Effector memory CD4-positive, alpha-beta T cell (primary cell): ENCODE results near the gene FNDC4.

Source experiments
- DNase-seq, 3 donors: peaks; one replicate each; pipeline ENCODE4 v3.0.0-alpha.2; 2020
- H3K27ac ChIP-seq: 2 replicates; pipeline ENCODE4 v1.7.0; 2013; ENCODE audit warnings: mild to moderate bottlenecking, low read length, moderate library complexity; ENCODE audit not compliant: insufficient read depth, poor library complexity, severe bottlenecking
- H3K27me3 ChIP-seq: replicated peaks from 2 replicates; pipeline ENCODE4 v1.7.0; 2013; ENCODE audit warnings: mild to moderate bottlenecking, low read length; ENCODE audit not compliant: insufficient read depth, control insufficient read depth, poor library complexity, severe bottlenecking
- H3K36me3 ChIP-seq: 2 replicates; pipeline ENCODE4 v1.7.0; 2013; ENCODE audit warnings: mild to moderate bottlenecking, low read length, moderate library complexity; ENCODE audit not compliant: control insufficient read depth, insufficient read depth
- H3K4me1 ChIP-seq: 2 replicates; pipeline ENCODE4 v1.7.0; 2013; ENCODE audit warnings: low read length, mild to moderate bottlenecking; ENCODE audit not compliant: control insufficient read depth, insufficient read depth, poor library complexity, severe bottlenecking
- H3K4me3 ChIP-seq: 2 replicates; pipeline ENCODE4 v1.7.0; 2013; ENCODE audit warnings: low read length, low read depth, mild to moderate bottlenecking; ENCODE audit not compliant: insufficient read depth, poor library complexity, severe bottlenecking
- H3K9me3 ChIP-seq: 2 replicates; pipeline ENCODE4 v1.7.0; 2013; ENCODE audit warnings: mild to moderate bottlenecking, low read length, moderate library complexity; ENCODE audit not compliant: control insufficient read depth

Gene FNDC4

DNA sequence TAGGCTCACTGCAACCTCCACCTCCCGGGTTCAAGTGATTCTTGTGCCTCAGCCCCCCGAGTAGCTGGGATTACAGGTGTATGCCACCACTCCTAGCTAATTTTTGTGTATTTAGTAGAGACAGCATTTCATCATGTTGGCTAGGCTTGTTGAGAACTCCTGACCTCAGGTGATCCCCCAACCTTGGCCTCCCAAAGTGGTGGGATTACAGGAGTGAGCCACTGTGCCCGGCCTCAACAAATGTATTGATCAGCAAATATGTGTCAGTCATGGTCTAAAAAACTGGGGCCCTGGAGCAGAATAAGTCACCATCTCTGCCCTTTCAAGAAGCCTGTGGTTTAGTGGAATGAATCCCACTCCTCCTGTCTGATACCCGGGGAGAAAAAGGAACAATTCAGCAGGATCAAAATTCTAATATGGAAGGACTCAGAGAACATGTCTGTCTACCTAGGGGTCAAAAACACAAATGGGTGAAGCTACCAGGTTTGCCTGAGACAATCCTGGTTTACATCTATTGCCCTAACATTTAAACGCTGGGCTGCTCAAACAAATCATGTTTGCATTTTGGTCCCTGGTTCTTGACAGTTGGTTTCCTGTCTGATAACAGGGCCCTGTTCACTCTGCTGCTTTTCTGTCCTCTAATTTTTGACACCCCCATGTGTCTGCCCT, 23.2 kb upstream of the FNDC4 start:
- H3K9me3 ChIP-seq: no peaks in the 10 kb centered on the region
- no peak overlapping the region for H3K4me3 ChIP-seq
- H3K36me3 ChIP-seq: no peaks in the 10 kb centered on the region
- no peak overlapping the region for H3K27ac ChIP-seq
- peaks cover 3% of the 10 kb centered on the region for H3K27me3 ChIP-seq
- no peak for DNase-seq
- H3K4me1 ChIP-seq: no peaks in the 10 kb centered on the region

DNA sequence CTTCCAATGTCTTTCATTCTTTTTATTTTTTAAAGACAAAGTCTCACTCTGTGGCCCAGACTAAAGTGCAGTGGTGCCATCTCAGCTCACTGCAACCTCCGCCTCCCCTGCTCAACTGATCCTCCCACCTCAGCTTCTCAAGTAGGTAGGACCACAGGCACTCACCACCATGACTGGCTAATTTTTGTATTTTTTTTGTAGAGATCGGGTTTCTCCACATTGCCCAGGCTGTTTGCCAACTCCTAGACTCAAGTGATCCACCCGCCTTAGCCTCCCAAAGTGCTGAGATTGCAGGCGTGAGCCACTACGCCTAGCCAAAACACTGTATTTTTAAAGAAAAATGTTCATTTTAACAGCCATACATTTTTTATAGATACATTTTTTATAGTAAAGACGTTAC, 14.3 kb upstream of the FNDC4 start:
- Histone ChIP-seq H3K4me1 (no peaks in the 10 kb centered on the region), H3K27me3 (no peaks in the 10 kb centered on the region), H3K9me3 (no peaks in the 10 kb centered on the region), H3K36me3 (no peaks in the 10 kb centered on the region), H3K4me3 (no peak overlapping the region), H3K27ac (no peak overlapping the region)
- DNase-seq: no peak

DNA sequence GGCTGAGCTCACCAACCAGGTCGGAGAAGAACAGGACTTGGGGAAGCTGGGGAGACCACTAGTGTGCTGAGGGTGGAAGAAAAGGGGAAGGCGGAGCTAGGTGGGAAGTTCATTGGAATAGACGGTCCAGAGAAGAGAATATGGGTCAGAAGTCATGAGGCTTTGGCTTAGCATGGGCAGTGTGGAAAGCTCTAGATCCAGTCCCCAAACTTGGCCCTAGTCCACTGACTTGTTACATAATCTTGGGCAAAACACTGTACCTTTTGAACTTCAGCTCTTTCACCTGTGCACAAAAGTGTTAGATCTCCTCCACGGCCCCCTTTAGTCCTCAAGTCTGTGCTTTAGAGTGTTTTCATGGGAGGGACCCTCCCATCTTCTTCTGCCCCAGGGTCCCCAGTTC, 12.3 kb upstream of the FNDC4 start:
- H3K4me1 ChIP-seq: no peaks in the 10 kb centered on the region
- no peak for DNase-seq

DNA sequence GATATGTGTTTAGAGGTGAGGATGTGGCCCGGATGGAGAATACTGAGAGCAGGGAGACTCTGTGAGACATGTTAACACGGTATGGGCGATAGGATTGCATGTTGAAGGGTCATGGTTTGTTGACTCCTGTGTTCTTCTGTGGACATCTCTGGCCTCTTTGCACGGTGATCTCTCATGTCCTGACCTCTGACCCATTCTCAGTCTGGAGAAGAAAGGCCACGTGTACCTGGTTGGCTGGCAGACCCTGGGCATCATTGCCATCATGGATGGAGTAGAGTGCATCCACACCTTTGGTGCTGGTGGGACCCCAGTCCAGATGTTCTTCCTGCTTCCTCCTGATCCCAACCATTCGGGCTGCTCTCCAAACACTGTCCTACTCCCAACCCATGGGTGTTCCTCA, 11.6 kb upstream of the FNDC4 start:
- H3K4me1 ChIP-seq: no peaks in the 10 kb centered on the region
- no peaks in the 10 kb centered on the region for H3K9me3 ChIP-seq
- no peak overlapping the region for H3K27ac ChIP-seq

More for the DNA sequence above, 12.3 kb upstream of the FNDC4 start:
- Histone ChIP-seq H3K36me3 (no peaks in the 10 kb centered on the region), H3K27me3 (no peaks in the 10 kb centered on the region), H3K4me3 (no peak overlapping the region), H3K9me3 (no peaks in the 10 kb centered on the region), H3K27ac (no peak overlapping the region)

DNA sequence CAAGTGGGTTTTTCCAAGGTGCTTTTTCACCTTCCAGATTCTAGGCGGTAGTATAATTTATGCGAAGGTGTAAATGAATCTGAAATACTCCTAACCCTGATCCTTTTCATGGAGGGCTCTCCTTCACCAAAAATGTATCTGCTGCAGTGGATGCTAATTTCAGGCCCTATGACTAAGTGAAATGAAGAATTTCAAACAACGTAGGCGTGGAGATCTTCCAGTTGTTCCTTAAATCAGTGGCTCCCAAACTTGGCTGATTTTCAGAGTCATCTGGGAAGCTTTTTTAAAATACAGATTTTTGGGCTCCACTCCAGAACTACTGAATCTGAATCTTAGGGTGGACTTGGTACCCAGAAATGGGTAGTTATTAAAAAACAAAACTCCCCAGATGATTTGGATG, 7.1 kb upstream of the FNDC4 start:
- DNase-seq: no peak
- Histone ChIP-seq H3K27me3 (peaks cover 3% of the 10 kb centered on the region), H3K27ac (no peak overlapping the region), H3K9me3 (no peaks in the 10 kb centered on the region), H3K4me3 (no peak overlapping the region), H3K36me3 (no peaks in the 10 kb centered on the region), H3K4me1 (no peaks in the 10 kb centered on the region)

More for the DNA sequence above, 11.6 kb upstream of the FNDC4 start:
- DNase-seq: no peak
- no peaks in the 10 kb centered on the region for H3K27me3 ChIP-seq
- no peaks in the 10 kb centered on the region for H3K36me3 ChIP-seq
- no peak overlapping the region for H3K4me3 ChIP-seq

DNA sequence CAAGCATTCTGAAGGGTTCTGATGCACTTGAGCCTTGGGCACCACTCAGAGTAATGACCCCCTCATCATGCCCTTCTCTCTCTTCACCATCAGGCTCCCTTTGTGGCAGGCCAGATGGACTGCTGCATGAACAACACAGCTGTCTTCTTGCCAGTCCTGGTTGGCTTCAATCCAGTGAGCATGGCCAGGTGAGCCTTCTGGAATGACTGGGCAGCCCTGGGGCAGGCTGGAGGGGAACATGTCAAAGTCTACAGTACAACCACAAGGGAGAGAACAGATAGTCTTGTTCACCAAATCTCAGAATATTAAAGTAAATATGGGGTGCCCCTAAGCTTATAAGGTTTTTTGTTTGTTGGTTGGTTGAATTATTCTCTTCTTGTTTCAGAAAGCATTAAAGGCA, 6.0 kb upstream of the FNDC4 start:
- H3K36me3 ChIP-seq: no peaks in the 10 kb centered on the region
- no peak for DNase-seq
- no peak overlapping the region for H3K4me3 ChIP-seq
- H3K4me1 ChIP-seq: no peaks in the 10 kb centered on the region
- no peaks in the 10 kb centered on the region for H3K9me3 ChIP-seq
- peaks cover 8% of the 10 kb centered on the region for H3K27me3 ChIP-seq
- no peak overlapping the region for H3K27ac ChIP-seq

DNA sequence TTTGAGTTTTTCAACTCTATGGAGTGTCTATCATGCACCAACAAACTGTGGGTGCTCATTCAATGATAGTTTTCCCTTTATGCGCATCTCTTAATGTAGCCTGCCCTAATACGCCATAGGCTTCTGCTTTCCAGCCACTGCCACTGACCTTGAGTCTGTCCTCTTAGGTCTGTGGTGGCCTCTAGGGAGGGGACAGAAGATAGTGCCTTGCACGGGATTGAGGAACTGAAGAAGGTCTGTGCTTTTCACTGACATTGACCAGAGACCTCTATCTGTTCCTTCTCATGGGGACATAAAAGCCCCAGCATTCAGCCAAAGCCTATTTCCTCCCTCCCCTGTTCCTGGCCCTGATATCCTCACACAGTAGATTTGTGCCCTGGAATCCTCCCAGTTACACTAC, 4.0 kb upstream of the FNDC4 start:
- Histone ChIP-seq H3K36me3 (no peaks in the 10 kb centered on the region), H3K4me3 (no peak overlapping the region), H3K9me3 (no peaks in the 10 kb centered on the region), H3K27me3 (peaks cover 27% of the 10 kb centered on the region), H3K4me1 (peaks cover 12% of the 10 kb centered on the region), H3K27ac (no peak overlapping the region)
- DNase-seq: no peak

DNA sequence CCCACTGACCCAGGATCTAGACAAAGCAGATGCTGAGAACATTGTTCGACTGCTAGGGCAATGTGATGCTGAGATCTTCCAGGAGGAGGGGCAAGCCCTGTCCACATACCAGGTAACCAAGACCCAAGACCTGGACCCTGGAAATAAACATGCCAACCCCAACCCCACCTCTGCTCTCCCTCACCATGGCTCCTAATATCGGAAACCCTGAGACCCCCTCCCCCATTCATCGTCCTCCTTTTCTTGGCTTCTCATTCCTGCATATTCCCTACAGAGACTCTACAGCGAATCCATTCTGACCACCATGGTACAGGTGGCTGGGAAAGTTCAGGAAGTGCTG, 2.3 kb upstream of the FNDC4 start:
- peaks cover 12% of the 10 kb centered on the region for H3K4me1 ChIP-seq
- no peak overlapping the region for H3K4me3 ChIP-seq
- peaks cover 31% of the 10 kb centered on the region for H3K27me3 ChIP-seq
- no peaks in the 10 kb centered on the region for H3K9me3 ChIP-seq
- DNase-seq: no peak
- no peaks in the 10 kb centered on the region for H3K36me3 ChIP-seq
- no peak overlapping the region for H3K27ac ChIP-seq

DNA sequence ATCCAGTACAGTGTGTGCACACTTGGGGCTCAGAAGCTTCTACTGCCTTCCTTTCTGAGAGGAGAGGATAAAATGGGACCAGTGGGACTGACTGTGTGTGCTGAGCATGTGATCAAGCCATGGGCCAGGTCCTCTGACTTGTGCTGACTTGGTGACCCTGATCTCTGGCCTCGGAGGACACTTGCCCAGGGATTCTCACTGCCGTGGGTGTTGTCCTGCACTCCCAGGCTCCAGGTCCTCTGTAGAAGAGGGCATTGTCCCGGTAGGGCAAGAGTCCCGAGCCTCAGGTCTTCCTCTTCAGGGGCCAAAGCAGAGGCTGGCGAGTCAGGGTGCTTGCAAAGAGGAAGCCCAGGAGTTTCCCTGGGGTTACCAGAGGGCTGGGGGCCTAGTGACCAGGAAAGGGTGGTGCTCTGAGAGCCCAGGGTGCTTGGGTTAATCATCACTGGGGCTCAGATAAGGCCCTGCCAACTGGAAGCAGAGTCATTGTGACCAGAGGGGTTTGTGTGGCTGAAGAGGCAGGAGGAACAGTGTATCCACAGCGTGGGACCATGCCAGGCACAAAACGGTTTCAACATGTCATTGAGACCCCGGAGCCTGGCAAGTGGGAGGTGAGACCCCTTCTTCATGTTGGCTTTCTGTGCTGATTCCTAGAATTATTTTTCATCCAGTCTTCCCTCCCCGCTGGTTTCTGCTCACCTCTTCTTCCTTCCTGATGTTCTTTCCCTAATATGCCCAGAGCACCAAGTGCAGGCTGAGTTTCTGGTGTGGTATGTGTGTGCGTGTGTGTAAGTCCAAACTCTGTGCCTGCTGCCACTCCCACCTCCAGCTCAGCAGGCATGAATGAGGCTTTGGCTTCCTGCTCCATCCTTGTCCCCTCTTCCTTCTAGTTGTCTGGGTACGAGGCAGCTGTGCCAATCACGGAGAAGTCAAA, 1.6 kb upstream of the FNDC4 start, which contains the start of gene GCKR:
Gene GCKR (plus strand): TSS at position 483 of the 931 bp plus-strand sequence. CDS start 66 bp downstream, at position 549.
- peaks cover 12% of the 10 kb centered on the region for H3K4me1 ChIP-seq
- H3K27me3 ChIP-seq: peaks cover 31% of the 10 kb centered on the region
- H3K27ac ChIP-seq: no peak within 1 kb of the TSS
- H3K36me3 ChIP-seq: no peaks in the 10 kb centered on the region
- no peak for DNase-seq
- H3K4me3 ChIP-seq: no peak within 1 kb of the TSS
- H3K9me3 ChIP-seq: no peaks in the 10 kb centered on the region

DNA sequence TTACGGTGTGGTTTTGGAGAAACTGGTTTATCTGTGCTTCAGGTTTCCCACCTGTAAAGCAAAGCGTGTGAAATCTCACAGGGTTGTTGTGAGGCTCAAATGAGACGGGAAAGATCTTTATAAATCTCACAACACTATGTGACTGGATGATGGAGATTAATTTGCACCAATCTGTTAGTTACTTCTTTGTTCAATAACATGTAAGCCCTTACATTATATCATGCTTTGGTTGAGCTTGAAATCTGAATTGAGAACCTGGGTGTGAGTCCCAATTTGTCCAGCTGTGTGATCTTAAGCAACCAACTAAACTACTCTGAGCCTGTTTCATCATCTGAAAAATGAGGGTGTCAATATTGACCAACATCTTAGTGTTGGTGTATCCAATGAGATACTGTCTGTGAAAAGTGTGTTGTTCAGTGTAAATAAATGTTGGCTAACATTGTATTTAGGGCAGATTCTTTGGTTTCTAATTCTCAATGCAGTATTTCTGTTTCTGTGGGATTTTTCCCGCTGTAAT, 898 bp upstream of the FNDC4 start:
- peaks cover 31% of the 10 kb centered on the region for H3K27me3 ChIP-seq
- no peak overlapping the region for H3K4me3 ChIP-seq
- no peaks in the 10 kb centered on the region for H3K9me3 ChIP-seq
- no peak for DNase-seq
- H3K36me3 ChIP-seq: no peaks in the 10 kb centered on the region
- no peak overlapping the region for H3K27ac ChIP-seq
- peaks cover 12% of the 10 kb centered on the region for H3K4me1 ChIP-seq
